Thymus (tissue), 11 donors: ENCODE measurements around the gene FAM43A. TPM values are rescaled to one million over a fixed set of nuclear protein-coding genes. Genes with fewer than 3 reads are reported as not detected.

Source experiments
- DNase-seq, 9 donors: peaks; one replicate each; pipeline ENCODE4 v3.0.0-alpha.2; 2013; ENCODE audit warnings: low spot score in 9 of 9, low read depth in 6 of 9, missing footprints in 1 of 9
- H3K27ac ChIP-seq, 2 donors: one replicate each; pipeline ENCODE4 v1.5.1; 2013; ENCODE audit warnings: control low read depth in 1 of 2, low read depth in 1 of 2, low read length in 1 of 2, mild to moderate bottlenecking in 1 of 2, moderate library complexity in 1 of 2
- H3K27me3 ChIP-seq, 2 donors: one replicate each; pipeline ENCODE4 v1.5.1; 2013; ENCODE audit warnings: low read length in 1 of 2; ENCODE audit not compliant: control insufficient read depth in 2 of 2, insufficient read depth in 1 of 2
- H3K36me3 ChIP-seq, 2 donors: one replicate each; pipeline ENCODE4 v1.5.1; 2013; ENCODE audit warnings: low read length in 1 of 2, mild to moderate bottlenecking in 1 of 2, moderate library complexity in 1 of 2; ENCODE audit not compliant: control insufficient read depth in 2 of 2, insufficient read depth in 2 of 2
- H3K4me1 ChIP-seq, 2 donors: one replicate each; pipeline ENCODE4 v1.5.1; 2013; ENCODE audit warnings: low read length in 2 of 2; ENCODE audit not compliant: control insufficient read depth in 2 of 2, insufficient read depth in 2 of 2
- H3K4me3 ChIP-seq, 2 donors: one replicate each; pipeline ENCODE4 v1.5.1; 2013; ENCODE audit warnings: low read length in 2 of 2, control low read depth in 1 of 2, mild to moderate bottlenecking in 1 of 2
- H3K9me3 ChIP-seq, 2 donors: one replicate each; pipeline ENCODE4 v1.5.1; 2013; ENCODE audit warnings: low read length in 1 of 2, mild to moderate bottlenecking in 1 of 2; ENCODE audit not compliant: control insufficient read depth in 2 of 2, insufficient read depth in 1 of 2
- WGBS: extraction: QIAGEN DNeasy Blood & Tissue Kit; methylation state at CpG from one replicate; pipeline ENCODE4 v1.1.7; 2013; 5-methylcytosine and 5-hydroxymethylcytosine counted together
- polyA plus RNA-seq: library from polyadenylated mRNA; stranded (reverse); fragments of 200-250 nt; gene quantifications from one replicate; pipeline ENCODE4 v1.2.3, GENCODE V29; 2013
- total RNA-seq: library from RNA; stranded (reverse); fragments of 120-200 nt; gene quantifications from one replicate; pipeline ENCODE4 v1.2.4, GENCODE V29; 2013
- donor health status: healthy.

FAM43A gene
- total and polyA plus RNA-seq, 2 donors, result 3.7 to 6.2 TPM

DNA sequence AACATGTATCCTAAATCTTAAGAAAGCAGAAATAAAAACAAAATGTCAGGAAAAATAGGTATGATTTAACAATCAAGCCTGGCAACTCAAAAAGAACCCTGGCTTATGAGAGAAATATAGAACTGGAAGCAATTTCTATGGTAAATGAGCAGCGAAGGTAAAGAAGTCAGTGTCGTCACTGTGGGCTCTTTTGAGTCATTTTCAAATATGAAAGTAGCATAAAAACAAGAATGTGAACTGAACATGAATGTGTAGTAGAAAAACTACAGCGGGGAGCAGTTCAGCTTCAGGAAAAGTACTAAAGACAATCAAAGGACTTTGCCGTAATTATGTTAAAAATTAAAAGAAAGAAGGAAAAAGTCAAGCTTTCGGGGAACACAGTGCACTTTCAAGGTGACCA is 31.2 kb upstream of the FAM43A start:
- Histone ChIP-seq H3K27ac (no peak overlapping the region), H3K27me3 (no peaks in the 10 kb centered on the region), H3K36me3 (peaks cover 45 to 71% of the 10 kb centered on the region in 2 donors), H3K4me1 (no peaks in the 10 kb centered on the region), H3K9me3 (no peaks in the 10 kb centered on the region), H3K4me3 (no peak overlapping the region)
- no peak for DNase-seq
- 96% methylated on average over 5 of the region's 5 CpGs for WGBS

DNA sequence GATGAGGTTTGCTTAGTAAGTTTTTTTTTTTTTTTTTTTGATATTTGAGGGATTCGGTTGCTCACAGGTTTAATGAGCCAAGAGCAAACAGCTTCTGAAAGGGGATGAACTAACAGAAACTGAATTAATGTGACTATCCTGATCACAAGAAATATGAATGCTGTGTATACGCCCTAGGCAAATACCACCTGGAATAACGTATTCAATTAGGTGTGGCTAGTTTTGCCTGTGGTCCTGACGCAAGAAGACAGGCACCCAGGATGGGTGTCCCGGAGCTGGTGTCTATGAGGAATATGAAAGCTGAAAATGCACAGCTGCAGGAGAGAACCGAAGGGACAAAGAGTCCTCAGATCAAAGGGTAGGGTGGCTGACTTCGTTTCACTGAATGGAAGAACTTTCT is 28.2 kb upstream of the FAM43A start:
- H3K27ac ChIP-seq, result no peak overlapping the region
- peaks cover 0 to 14% of the 10 kb centered on the region in 2 donors for H3K4me1 ChIP-seq
- H3K9me3 ChIP-seq, result no peaks in the 10 kb centered on the region
- 99% methylated on average over 7 of the region's 7 CpGs for WGBS
- no peaks in the 10 kb centered on the region for H3K27me3 ChIP-seq
- no peak overlapping the region for H3K4me3 ChIP-seq
- peaks cover 40 to 60% of the 10 kb centered on the region in 2 donors for H3K36me3 ChIP-seq
- no peak for DNase-seq

DNA sequence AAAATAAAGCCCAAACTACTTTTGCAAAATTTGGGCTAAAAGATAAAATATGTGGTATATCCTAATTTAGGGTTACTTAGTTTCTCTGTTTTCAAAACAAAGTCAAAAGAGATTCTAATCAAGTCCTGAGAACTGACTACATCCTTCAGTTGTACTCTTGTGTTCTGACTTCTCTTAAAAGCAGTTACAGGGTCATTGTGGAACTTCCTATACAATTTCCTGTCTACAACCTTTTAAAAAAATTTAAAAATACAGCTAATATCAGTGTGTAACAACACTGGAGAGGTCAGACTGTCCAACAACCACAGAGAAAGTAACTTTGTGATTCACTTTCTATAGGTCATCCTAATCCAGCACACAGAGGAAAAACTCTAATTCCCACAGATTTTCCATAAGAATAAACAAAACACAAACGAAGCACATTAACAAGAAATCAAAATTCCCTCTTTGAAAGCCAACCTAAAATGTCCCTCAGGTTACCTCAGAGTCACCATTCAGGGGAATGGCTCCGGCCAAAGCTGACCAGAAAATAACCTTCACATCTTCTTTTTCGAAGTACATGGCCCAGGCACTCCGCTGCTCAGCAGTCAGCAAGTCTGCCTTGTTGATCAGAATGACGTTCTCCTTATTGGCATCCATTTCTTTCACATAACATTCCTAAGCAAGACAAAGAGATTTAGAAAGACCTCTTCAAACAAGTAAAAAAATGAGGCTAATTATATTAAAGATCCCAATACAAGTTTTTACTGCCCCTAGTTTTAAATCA is 27.0 kb upstream of the FAM43A start:
- no peak for DNase-seq
- peaks cover 0 to 14% of the 10 kb centered on the region in 2 donors for H3K4me1 ChIP-seq
- WGBS, result 91% methylated on average over 5 of the region's 5 CpGs
- H3K27ac ChIP-seq, result no peak overlapping the region
- no peaks in the 10 kb centered on the region for H3K9me3 ChIP-seq
- H3K4me3 ChIP-seq, result no peak overlapping the region
- peaks cover 28 to 54% of the 10 kb centered on the region in 2 donors for H3K36me3 ChIP-seq
- no peaks in the 10 kb centered on the region for H3K27me3 ChIP-seq

DNA sequence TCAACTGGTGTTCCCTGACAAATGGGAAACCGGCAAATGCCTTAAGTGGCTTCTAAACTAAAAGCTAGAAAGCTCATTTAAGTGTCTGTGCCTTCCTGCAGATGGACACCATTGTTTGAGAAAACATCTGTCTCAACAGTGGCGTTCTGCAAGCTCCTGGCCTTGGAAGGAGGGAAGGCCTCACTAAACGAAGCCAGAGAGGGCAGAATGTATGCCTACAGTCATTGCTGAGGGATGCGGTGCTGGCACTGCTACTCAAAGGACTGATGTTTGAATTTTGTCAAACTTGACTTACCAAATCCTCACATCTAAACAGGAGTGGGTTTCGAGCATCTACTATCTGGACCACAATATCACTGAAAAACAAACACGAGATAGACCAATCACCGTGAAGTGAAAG is 25.9 kb upstream of the FAM43A start:
- 98% methylated on average over 7 of the region's 7 CpGs for WGBS
- H3K4me1 ChIP-seq, result peaks cover 0 to 14% of the 10 kb centered on the region in 2 donors
- no peaks in the 10 kb centered on the region for H3K9me3 ChIP-seq
- H3K4me3 ChIP-seq, result no peak overlapping the region
- no peak for DNase-seq
- H3K27ac ChIP-seq, result no peak overlapping the region
- H3K27me3 ChIP-seq, result no peaks in the 10 kb centered on the region
- peaks cover 32 to 52% of the 10 kb centered on the region in 2 donors for H3K36me3 ChIP-seq

DNA sequence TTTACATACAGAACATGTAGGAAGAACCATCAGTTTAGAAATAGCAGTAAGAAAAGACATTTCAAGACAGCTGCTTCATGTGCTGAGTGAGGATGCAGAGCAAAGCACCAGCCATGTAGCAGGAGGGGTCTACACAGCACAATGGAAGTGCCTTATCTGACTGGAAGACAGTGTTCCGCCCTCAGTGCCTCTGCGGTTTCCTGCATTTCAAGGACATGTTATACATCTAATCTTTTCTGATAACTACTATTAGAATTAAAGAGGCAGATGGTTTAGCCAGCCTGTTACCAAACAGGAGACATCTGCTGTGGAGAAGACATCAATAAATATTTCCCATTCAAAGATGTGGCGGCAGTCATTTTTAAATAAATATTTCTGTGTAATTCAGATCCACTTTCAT is 24.3 kb upstream of the FAM43A start:
- Histone ChIP-seq H3K36me3 (peaks cover 35 to 61% of the 10 kb centered on the region in 2 donors), H3K27ac (no peak overlapping the region), H3K9me3 (no peaks in the 10 kb centered on the region), H3K4me3 (no peak overlapping the region), H3K27me3 (no peaks in the 10 kb centered on the region), H3K4me1 (peaks cover 0 to 14% of the 10 kb centered on the region in 2 donors)
- peak in 3 of 9 donors; percentile 21 to 62 (median 48) for DNase-seq
- 13% methylated on average over 3 of the region's 3 CpGs for WGBS

DNA sequence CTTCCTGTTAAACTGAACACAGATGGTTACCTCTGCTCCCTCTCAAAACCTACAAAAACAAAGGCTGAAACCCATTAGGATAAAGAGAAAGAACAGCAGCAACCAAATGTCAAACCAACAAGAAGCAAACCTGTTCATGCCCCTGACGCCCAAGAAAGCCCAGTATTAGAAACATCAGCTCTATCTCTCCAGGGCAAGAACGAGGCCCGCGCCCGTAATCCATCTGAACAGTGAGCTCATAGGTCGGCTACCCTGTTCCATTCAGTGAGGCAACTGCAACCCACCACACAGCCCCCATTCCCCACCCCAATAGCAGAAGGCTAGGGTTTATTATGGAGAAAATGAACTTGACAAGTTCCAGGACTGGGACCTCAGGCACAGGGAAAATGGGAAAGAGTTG is 23.7 kb upstream of the FAM43A start:
- Histone ChIP-seq H3K4me1 (peaks cover 0 to 14% of the 10 kb centered on the region in 2 donors), H3K36me3 (peaks cover 35 to 61% of the 10 kb centered on the region in 2 donors), H3K27me3 (no peaks in the 10 kb centered on the region), H3K27ac (peak overlapping the region in 1 of 2 donors; percentile 8), H3K4me3 (no peak overlapping the region), H3K9me3 (no peaks in the 10 kb centered on the region)
- no peak for DNase-seq
- WGBS, result 84% methylated on average over 6 of the region's 6 CpGs

- Histone ChIP-seq H3K36me3 (peaks cover 17 to 52% of the 10 kb centered on the region in 2 donors), H3K4me3 (no peak overlapping the region), H3K27me3 (no peaks in the 10 kb centered on the region), H3K27ac (no peak overlapping the region), H3K9me3 (no peaks in the 10 kb centered on the region), H3K4me1 (peaks cover 0 to 14% of the 10 kb centered on the region in 2 donors)
- 97% methylated on average over 7 of the region's 7 CpGs for WGBS
- DNase-seq, result no peak
These were observed 20.8 kb upstream of the FAM43A start for GRCh38 chr3:194664857-194665256.

DNA sequence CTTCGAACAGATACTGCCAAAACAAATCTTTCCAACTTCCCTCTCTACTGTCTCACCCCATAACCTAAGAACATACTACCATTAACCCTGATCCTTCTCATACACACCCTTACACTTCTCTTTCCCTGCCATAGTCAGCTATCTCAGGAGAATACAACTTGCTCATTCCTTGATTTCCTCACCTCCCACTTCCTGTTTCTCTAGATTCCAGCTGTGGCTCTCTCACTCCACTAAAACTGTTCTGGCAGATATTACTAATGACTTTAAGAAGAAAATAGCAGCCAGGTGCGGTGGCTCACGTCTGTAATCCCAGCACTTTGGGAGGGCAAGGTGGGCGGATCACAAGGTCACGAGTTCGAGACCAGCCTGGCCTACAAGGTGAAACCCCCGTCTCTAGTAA is 18.3 kb upstream of the FAM43A start:
- H3K27ac ChIP-seq, result no peak overlapping the region
- no peaks in the 10 kb centered on the region for H3K27me3 ChIP-seq
- H3K9me3 ChIP-seq, result no peaks in the 10 kb centered on the region
- no peak overlapping the region for H3K4me3 ChIP-seq
- H3K36me3 ChIP-seq, result peaks cover 8 to 38% of the 10 kb centered on the region in 2 donors
- WGBS, result 97% methylated on average over 7 of the region's 7 CpGs
- no peak for DNase-seq
- peaks cover 3 to 6% of the 10 kb centered on the region in 2 donors for H3K4me1 ChIP-seq

- H3K36me3 ChIP-seq, result peaks cover 0 to 10% of the 10 kb centered on the region in 2 donors
These were observed 14.2 kb upstream of the FAM43A start for GRCh38 chr3:194671511-194671899.

More at GRCh38 chr3:194671511-194671899, 14.2 kb upstream of the FAM43A start:
- Histone ChIP-seq H3K4me3 (peak overlapping the region; percentile 59 to 92), H3K27ac (peak overlapping the region; percentile 56 to 77), H3K4me1 (peaks cover 3 to 9% of the 10 kb centered on the region in 2 donors), H3K9me3 (no peaks in the 10 kb centered on the region), H3K27me3 (peaks cover 4 to 14% of the 10 kb centered on the region in 2 donors)
- under 1% methylated on average over 5 of the region's 5 CpGs for WGBS
- peak in 1 of 9 donors; percentile 35 for DNase-seq
